Astrocyte (in vitro differentiated cells and primary cell): ENCODE data around the gene PCDHGC4. TPM values are rescaled to one million over a fixed set of nuclear protein-coding genes. Genes with fewer than 3 reads are reported as not detected.
A peak's percentile ranks its signal among the peaks of the same experiment; 100 is the strongest.

Experiments
- DNase-seq: peaks from one replicate; pipeline ENCODE4 v3.0.0-alpha.2; 2010; ENCODE audit warnings: low read depth
- FAIRE-seq: peaks from 2 replicates; lab custom pipeline; 2011; peaks lifted over from hg19 to GRCh38; lab: Jason Lieb, UNC
- H2AFZ ChIP-seq: 2 replicates; pipeline ENCODE4 v1.6.0; 2012; ENCODE audit warnings: low read depth, low read length, inconsistent platforms
- H3K27ac ChIP-seq: 2 replicates; pipeline ENCODE4 v1.5.1; 2011; ENCODE audit warnings: low read depth, low read length, inconsistent platforms
- H3K27me3 ChIP-seq: 2 replicates; pipeline ENCODE4 v1.6.0; 2011; ENCODE audit warnings: low read length, inconsistent platforms; ENCODE audit not compliant: insufficient read depth
- H3K36me3 ChIP-seq: 2 replicates; pipeline ENCODE4 v1.5.1; 2011; ENCODE audit warnings: low read length, inconsistent platforms; ENCODE audit not compliant: insufficient read depth
- H3K4me1 ChIP-seq: 2 replicates; pipeline ENCODE4 v1.5.1; 2011; ENCODE audit warnings: low read length, inconsistent platforms; ENCODE audit not compliant: insufficient read depth
- H3K4me2 ChIP-seq: 2 replicates; pipeline ENCODE4 v1.6.0; 2012; ENCODE audit warnings: low read length, inconsistent platforms
- H3K4me3 ChIP-seq: 2 replicates; pipeline ENCODE4 v1.5.1; 2011; ENCODE audit warnings: low read depth, mild to moderate bottlenecking, low read length, inconsistent platforms; ENCODE audit not compliant: insufficient read depth
- H3K79me2 ChIP-seq: 2 replicates; pipeline ENCODE4 v1.6.0; 2012; ENCODE audit warnings: mild to moderate bottlenecking, low read length, inconsistent platforms; ENCODE audit not compliant: insufficient read depth
- H3K9ac ChIP-seq: 2 replicates; pipeline ENCODE4 v1.6.0; 2012; ENCODE audit warnings: mild to moderate bottlenecking, low read length, inconsistent platforms
- H3K9me3 ChIP-seq: 2 replicates; pipeline ENCODE4 v1.5.1; 2012; ENCODE audit warnings: low read depth, mild to moderate bottlenecking, low read length, inconsistent platforms; ENCODE audit not compliant: insufficient read depth
- H4K20me1 ChIP-seq: 2 replicates; pipeline ENCODE4 v1.6.0; 2012; ENCODE audit warnings: low read length, inconsistent platforms; ENCODE audit not compliant: insufficient read depth
- H3K27ac Mint-ChIP-seq: one replicate; pipeline ENCODE4 v1.8.0; 2021; ENCODE audit warnings: mild to moderate bottlenecking, mixed read lengths; ENCODE audit not compliant: unreplicated experiment
- H3K27me3 Mint-ChIP-seq: one replicate; pipeline ENCODE4 v1.8.0; 2021; ENCODE audit warnings: low read depth, mixed read lengths; ENCODE audit not compliant: unreplicated experiment
- H3K36me3 Mint-ChIP-seq: one replicate; pipeline ENCODE4 v1.8.0; 2021; ENCODE audit warnings: low read depth, mixed read lengths; ENCODE audit not compliant: unreplicated experiment
- H3K4me1 Mint-ChIP-seq: one replicate; pipeline ENCODE4 v1.8.0; 2021; ENCODE audit warnings: low read depth, mixed read lengths; ENCODE audit not compliant: unreplicated experiment
- H3K4me3 Mint-ChIP-seq: one replicate; pipeline ENCODE4 v1.8.0; 2021; ENCODE audit warnings: mild to moderate bottlenecking, moderate library complexity, mixed read lengths; ENCODE audit not compliant: unreplicated experiment
- H3K9me3 Mint-ChIP-seq: one replicate; pipeline ENCODE4 v1.8.0; 2021; ENCODE audit warnings: mild to moderate bottlenecking, mixed read lengths; ENCODE audit not compliant: unreplicated experiment
- CTCF ChIP-seq: IDR thresholded peaks from 2 replicates; pipeline ENCODE4 v1.5.1; 2011; ENCODE audit warnings: low read depth, mild to moderate bottlenecking, inconsistent platforms, low read length, moderate library complexity; ENCODE audit not compliant: insufficient read depth
- EZH2 ChIP-seq: IDR thresholded peaks from 2 replicates; pipeline ENCODE4 v1.6.1; 2012; ENCODE audit warnings: mild to moderate bottlenecking, low read length, inconsistent platforms; ENCODE audit not compliant: insufficient read depth
- total RNA-seq: library from RNA; stranded (reverse); gene quantifications from 2 replicates; pipeline ENCODE4 v1.2.1, GENCODE V29; 2021

The PCDHGC4 gene
- total RNA-seq, 1 donor from 2014 or later, result 7.4 TPM

DNA sequence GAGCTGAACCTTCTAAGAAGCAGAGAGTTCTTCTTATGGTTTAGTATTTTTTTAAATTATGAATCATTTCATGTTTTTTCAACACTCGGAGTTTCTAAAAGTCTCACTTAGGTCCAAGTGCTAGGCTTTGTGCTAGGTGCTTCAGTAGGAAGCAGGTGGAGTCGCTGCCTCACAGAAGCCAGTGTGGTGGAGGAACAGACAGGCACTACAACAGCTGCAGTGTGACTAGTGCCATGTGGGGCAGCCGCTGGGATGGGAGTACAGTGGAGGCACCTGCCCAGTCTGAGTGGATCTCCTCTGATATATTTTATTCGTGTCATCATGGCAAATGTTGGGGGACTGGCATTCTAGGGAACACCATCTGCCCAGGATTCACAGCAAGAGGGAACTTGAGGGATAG is 19.4 kb downstream of the PCDHGC4 start:
- Mint-ChIP-seq H3K36me3 (peaks cover 12% of the 10 kb centered on the region), H3K27me3 (no peaks in the 10 kb centered on the region), H3K4me1 (peaks cover 17% of the 10 kb centered on the region), H3K4me3 (no peak overlapping the region), H3K27ac (no peak overlapping the region), H3K9me3 (no peaks in the 10 kb centered on the region)
- no peaks in the 10 kb centered on the region for H3K9me3 ChIP-seq
- no peaks in the 10 kb centered on the region for H3K27me3 ChIP-seq
- H3K4me3 ChIP-seq, result no peak overlapping the region
- peaks cover 6% of the 10 kb centered on the region for H3K36me3 ChIP-seq
- H4K20me1 ChIP-seq, result no peaks in the 10 kb centered on the region
- no peak overlapping the region for H2AFZ ChIP-seq
- H3K9ac ChIP-seq, result no peak overlapping the region
- FAIRE-seq (no peak), DNase-seq (no peak)
- peaks cover 23% of the 10 kb centered on the region for H3K4me1 ChIP-seq
- no peak overlapping the region for H3K27ac ChIP-seq
- no peaks in the 10 kb centered on the region for H3K79me2 ChIP-seq
- no peak overlapping the region for H3K4me2 ChIP-seq
- TF ChIP-seq EZH2, result no peak
- TF ChIP-seq CTCF, result no peak

DNA sequence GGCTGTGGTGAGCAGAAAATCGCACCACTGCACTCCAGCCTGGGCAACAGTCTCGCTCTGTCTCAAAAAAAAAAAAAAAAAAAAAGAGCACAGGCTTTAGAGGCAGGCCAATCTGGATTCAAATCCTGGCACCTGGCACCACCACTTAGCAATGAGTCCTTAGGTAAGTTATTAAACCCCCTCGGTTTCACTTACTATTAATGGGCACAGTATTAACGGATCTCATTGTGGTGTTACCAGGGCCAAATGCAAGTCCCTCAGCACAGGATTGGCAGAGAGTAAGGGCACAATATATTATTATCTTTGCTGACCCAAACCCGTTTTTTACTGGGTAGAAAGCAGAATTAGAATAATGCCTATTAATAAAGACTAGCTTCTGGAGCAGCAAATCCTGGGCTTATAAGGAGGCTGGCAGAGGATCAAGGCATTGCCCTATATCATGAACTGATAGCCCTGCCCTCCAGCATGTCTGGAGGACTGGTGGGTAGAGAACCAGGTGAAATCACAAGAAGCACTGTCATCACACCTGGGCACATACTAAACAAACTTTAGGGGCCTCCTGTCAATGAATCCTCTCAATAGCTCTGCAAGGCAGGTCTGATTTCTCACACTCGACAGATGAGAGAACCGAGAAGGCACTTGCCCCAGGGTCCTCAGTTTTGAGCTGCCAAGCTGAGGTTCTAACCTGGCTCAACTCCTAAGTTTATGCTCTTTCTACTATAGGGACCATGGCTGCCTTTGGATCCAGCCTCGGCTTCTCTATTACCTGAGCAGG is 21.7 kb downstream of the PCDHGC4 start:
- Mint-ChIP-seq H3K27ac (peak overlapping the region; percentile 98), H3K27me3 (no peaks in the 10 kb centered on the region), H3K36me3 (peaks cover 10% of the 10 kb centered on the region), H3K9me3 (no peaks in the 10 kb centered on the region), H3K4me1 (peaks cover 28% of the 10 kb centered on the region), H3K4me3 (no peak overlapping the region)
- H3K4me3 ChIP-seq, result no peak overlapping the region
- TF ChIP-seq EZH2 (no peak), CTCF (no peak)
- FAIRE-seq (no peak), DNase-seq (no peak)
- no peaks in the 10 kb centered on the region for H3K27me3 ChIP-seq
- peaks cover 19% of the 10 kb centered on the region for H3K36me3 ChIP-seq
- H4K20me1 ChIP-seq, result no peaks in the 10 kb centered on the region
- H3K79me2 ChIP-seq, result no peaks in the 10 kb centered on the region
- peaks cover 32% of the 10 kb centered on the region for H3K4me1 ChIP-seq
- H3K27ac ChIP-seq, result no peak overlapping the region
- H3K9me3 ChIP-seq, result no peaks in the 10 kb centered on the region
- peak overlapping the region; percentile 82 for H3K9ac ChIP-seq
- H2AFZ ChIP-seq, result no peak overlapping the region
- no peak overlapping the region for H3K4me2 ChIP-seq

- H3K4me2 ChIP-seq, result peak overlapping the region; percentile 86
- peak overlapping the region; percentile 80 for H3K27ac ChIP-seq
- H3K36me3 ChIP-seq, result peaks cover 23% of the 10 kb centered on the region
- no peak for FAIRE-seq
- no peak overlapping the region for H2AFZ ChIP-seq
- no peaks in the 10 kb centered on the region for H3K27me3 Mint-ChIP-seq
- no peak overlapping the region for H3K4me3 ChIP-seq
- no peaks in the 10 kb centered on the region for H3K79me2 ChIP-seq
- peak; percentile 85 for DNase-seq
- H3K36me3 Mint-ChIP-seq, result peaks cover 6% of the 10 kb centered on the region
- H3K9me3 Mint-ChIP-seq, result no peaks in the 10 kb centered on the region
- no peaks in the 10 kb centered on the region for H4K20me1 ChIP-seq
- peak overlapping the region; percentile 54 for H3K4me3 Mint-ChIP-seq
- H3K27me3 ChIP-seq, result no peaks in the 10 kb centered on the region
- peaks cover 37% of the 10 kb centered on the region for H3K4me1 ChIP-seq
- TF ChIP-seq CTCF (no peak), EZH2 (no peak)
- H3K4me1 Mint-ChIP-seq, result peaks cover 33% of the 10 kb centered on the region
- peak overlapping the region; percentile 82 for H3K9ac ChIP-seq
- peak overlapping the region; percentile 98 for H3K27ac Mint-ChIP-seq
- no peaks in the 10 kb centered on the region for H3K9me3 ChIP-seq
These were observed 22.7 kb downstream of the PCDHGC4 start for GRCh38 chr5:141507387-141508091.
